Measurements from ENCODE around the gene EEFSEC.

The EEFSEC gene

GRCh38 chr3:128433837-128434165 lies 280.5 kb downstream of the EEFSEC start:
- no peak for DNase-seq

GRCh38 chr3:128434524-128434923 lies 281.2 kb downstream of the EEFSEC start:
- DNase-seq: no peak

- no peak for DNase-seq
Measured at GRCh38 chr3:128435058-128435457, 281.8 kb downstream of the EEFSEC start.

GRCh38 chr3:128435561-128435960 lies 282.3 kb downstream of the EEFSEC start:
- DNase-seq: no peak

GRCh38 chr3:128436214-128436613 lies 282.9 kb downstream of the EEFSEC start:
- no peak for DNase-seq

GRCh38 chr3:128438488-128439072 lies 285.3 kb downstream of the EEFSEC start:
- DNase-seq: no peak

GRCh38 chr3:128439226-128439625 lies 285.9 kb downstream of the EEFSEC start:
- DNase-seq: no peak

- DNase-seq: no peak
Measured at GRCh38 chr3:128442070-128442469, 288.8 kb downstream of the EEFSEC start.

- DNase-seq: no peak
Measured at GRCh38 chr3:128442949-128443348, 289.7 kb downstream of the EEFSEC start.

GRCh38 chr3:128443771-128444170 lies 290.5 kb downstream of the EEFSEC start:
- DNase-seq: no peak

GRCh38 chr3:128445357-128445756 lies 292.1 kb downstream of the EEFSEC start:
- no peak for DNase-seq

GRCh38 chr3:128446821-128447220 lies 293.5 kb downstream of the EEFSEC start:
- DNase-seq: no peak

- no peak for DNase-seq
Measured at GRCh38 chr3:128447561-128448013, 294.3 kb downstream of the EEFSEC start.

GRCh38 chr3:128448491-128448890 lies 295.2 kb downstream of the EEFSEC start:
- DNase-seq: no peak

GRCh38 chr3:128449111-128449638 lies 295.9 kb downstream of the EEFSEC start:
- no peak for DNase-seq

- no peak for DNase-seq
Measured at GRCh38 chr3:128452120-128452519, 298.8 kb downstream of the EEFSEC start.

- DNase-seq: no peak
Measured at GRCh38 chr3:128452678-128453275, 299.5 kb downstream of the EEFSEC start.

- no peak for DNase-seq
Measured at GRCh38 chr3:128453501-128454309, 300.4 kb downstream of the EEFSEC start.

- DNase-seq: no peak
Measured at GRCh38 chr3:128454310-128454618, 301.0 kb downstream of the EEFSEC start.

- no peak for DNase-seq
Measured at GRCh38 chr3:128455116-128455515, 301.8 kb downstream of the EEFSEC start.

GRCh38 chr3:128455786-128456748 lies 302.8 kb downstream of the EEFSEC start:
- DNase-seq: no peak

GRCh38 chr3:128456776-128457715 lies 303.8 kb downstream of the EEFSEC start:
- DNase-seq: no peak

All from left hindlimb (tissue), 1 donor.